Caco-2 (cell line): ENCODE measurements around the gene NOSIP. TPM values are rescaled to one million over a fixed set of nuclear protein-coding genes. Genes with fewer than 3 reads are reported as not detected.

ENCODE experiments used
- BruUV-seq: library from RNA; stranded (reverse); fragments of 400-500 nt; replicated peaks from 2 replicates; lab custom pipeline; 2021; lab: Mats Ljungman, UMichigan
- CTCF ChIA-PET: fragments of 300-600 bp; sonication (Branson Sonifier 250); formaldehyde crosslinking; loops from one replicate; lab custom pipeline; 2022; ENCODE audit warnings: antibody characterized with exemption; lab: Charles Lee
- POLR2A ChIA-PET: fragments of 300-600 bp; sonication (Branson Sonifier 250); formaldehyde crosslinking; loops from one replicate; lab custom pipeline; 2022; ENCODE audit warnings: antibody characterized with exemption; lab: Charles Lee
- DNase-seq, 2 experiments: peaks; one replicate each; pipeline versions ENCODE4 v3.0.0 to v3.0.0-alpha.2; 2020 to 2022
- H3K27me3 ChIP-seq: replicated peaks from 2 replicates; pipeline ENCODE4 v1.6.0; 2011; ENCODE audit warnings: low read length; ENCODE audit not compliant: control insufficient read depth, insufficient read depth
- H3K36me3 ChIP-seq: 2 replicates; pipeline ENCODE4 v1.5.1; 2011; ENCODE audit warnings: low read length; ENCODE audit not compliant: control insufficient read depth, insufficient read depth
- H3K4me1 ChIP-seq: fragments of 250-450 bp; sonication (Bioruptor Pico); 2 replicates; pipeline ENCODE4 v1.5.1; 2020; ENCODE audit warnings: mild to moderate bottlenecking
- H3K4me3 ChIP-seq: 2 replicates; pipeline ENCODE4 v1.5.1; 2011; ENCODE audit warnings: low read depth, mild to moderate bottlenecking, control low read depth, low read length
- H3K9me3 ChIP-seq: fragments of 250-450 bp; sonication (Bioruptor Pico); 2 replicates; pipeline ENCODE4 v1.5.1; 2020; ENCODE audit warnings: mild to moderate bottlenecking, moderate library complexity
- H3K27ac Mint-ChIP-seq: one replicate; pipeline ENCODE4 v1.8.0; 2022; ENCODE audit warnings: mixed read lengths; ENCODE audit not compliant: unreplicated experiment
- H3K27me3 Mint-ChIP-seq: one replicate; pipeline ENCODE4 v1.8.0; 2022; ENCODE audit warnings: mixed read lengths; ENCODE audit not compliant: insufficient read depth, unreplicated experiment
- H3K36me3 Mint-ChIP-seq: one replicate; pipeline ENCODE4 v1.8.0; 2022; ENCODE audit warnings: mild to moderate bottlenecking, mixed read lengths; ENCODE audit not compliant: insufficient read depth, unreplicated experiment
- H3K4me1 Mint-ChIP-seq: one replicate; pipeline ENCODE4 v1.8.0; 2022; ENCODE audit warnings: low read depth, mixed read lengths; ENCODE audit not compliant: unreplicated experiment
- H3K4me3 Mint-ChIP-seq: one replicate; pipeline ENCODE4 v1.8.0; 2022; ENCODE audit warnings: mild to moderate bottlenecking, moderate library complexity, mixed read lengths; ENCODE audit not compliant: unreplicated experiment
- H3K9me3 Mint-ChIP-seq: one replicate; pipeline ENCODE4 v1.8.0; 2022; ENCODE audit warnings: mixed read lengths; ENCODE audit not compliant: unreplicated experiment
- intact Hi-C: fragments of 100-400 bp; cut with micrococcal nuclease; formaldehyde crosslinking; loops from one replicate; pipeline ENCODE4 v1.10.0; 2022; ENCODE audit not compliant: unreplicated experiment
- total RNA-seq: library from RNA; stranded (reverse); gene quantifications from 2 replicates; pipeline ENCODE4 v1.2.3, GENCODE V29; 2022
- TF ChIP-seq, protein P1 (sequence below), 2 experiments: fragments of 200-600 bp in 1 of 2; IDR thresholded peaks; 1 replicate in 1 of 2; 2 replicates in 1 of 2; pipeline versions ENCODE4 v1.5.1 to v1.8.0; 2011 to 2022; ENCODE audit warnings: antibody characterized with exemption in 1 of 2, control low read depth in 1 of 2, inconsistent platforms in 1 of 2, low read depth in 1 of 2, low read length in 1 of 2, mild to moderate bottlenecking in 1 of 2, moderate library complexity in 1 of 2; ENCODE audit not compliant: insufficient read depth in 1 of 2, severe bottlenecking in 1 of 2, unreplicated experiment in 1 of 2

Gene NOSIP
- total RNA-seq, 1 experiment from 2014 or later = 74.7 TPM

GRCh38 chr19:49520705-49521319, 59.5 kb downstream of the NOSIP start:
- Mint-ChIP-seq H3K4me3 (no peak overlapping the region), H3K27ac (no peak overlapping the region), H3K9me3 (no peaks in the 10 kb centered on the region), H3K27me3 (no peaks in the 10 kb centered on the region), H3K36me3 (peaks cover 40% of the 10 kb centered on the region), H3K4me1 (peaks cover 2% of the 10 kb centered on the region)
- DNase-seq = no peak
- Histone ChIP-seq H3K36me3 (peaks cover 4% of the 10 kb centered on the region), H3K4me1 (no peaks in the 10 kb centered on the region), H3K27me3 (no peaks in the 10 kb centered on the region), H3K9me3 (no peaks in the 10 kb centered on the region), H3K4me3 (no peak overlapping the region)
- ChIA-PET POLR2A (no interaction called here), CTCF (interaction anchor here (0.7 to 1.2 kb wide), 2 partner anchors 19 to 49 kb away, joined by 3 read pairs; no protein-coding TSS in a partner anchor)
- TF ChIP-seq, protein P1, sequence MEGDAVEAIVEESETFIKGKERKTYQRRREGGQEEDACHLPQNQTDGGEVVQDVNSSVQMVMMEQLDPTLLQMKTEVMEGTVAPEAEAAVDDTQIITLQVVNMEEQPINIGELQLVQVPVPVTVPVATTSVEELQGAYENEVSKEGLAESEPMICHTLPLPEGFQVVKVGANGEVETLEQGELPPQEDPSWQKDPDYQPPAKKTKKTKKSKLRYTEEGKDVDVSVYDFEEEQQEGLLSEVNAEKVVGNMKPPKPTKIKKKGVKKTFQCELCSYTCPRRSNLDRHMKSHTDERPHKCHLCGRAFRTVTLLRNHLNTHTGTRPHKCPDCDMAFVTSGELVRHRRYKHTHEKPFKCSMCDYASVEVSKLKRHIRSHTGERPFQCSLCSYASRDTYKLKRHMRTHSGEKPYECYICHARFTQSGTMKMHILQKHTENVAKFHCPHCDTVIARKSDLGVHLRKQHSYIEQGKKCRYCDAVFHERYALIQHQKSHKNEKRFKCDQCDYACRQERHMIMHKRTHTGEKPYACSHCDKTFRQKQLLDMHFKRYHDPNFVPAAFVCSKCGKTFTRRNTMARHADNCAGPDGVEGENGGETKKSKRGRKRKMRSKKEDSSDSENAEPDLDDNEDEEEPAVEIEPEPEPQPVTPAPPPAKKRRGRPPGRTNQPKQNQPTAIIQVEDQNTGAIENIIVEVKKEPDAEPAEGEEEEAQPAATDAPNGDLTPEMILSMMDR (IDR thresholded peaks at IDR 0.05; ENCODE audit: insufficient read depth in 1 of 2, low read depth in 1 of 2, low read length in 1 of 2, severe bottlenecking in 1 of 2, unreplicated experiment in 1 of 2) = no peak
- intact Hi-C loops = no loop called here
- BruUV-seq = no TSS peak

GRCh38 chr19:49518033-49518432, 62.3 kb downstream of the NOSIP start:
- H3K27me3 Mint-ChIP-seq = no peaks in the 10 kb centered on the region
- Histone ChIP-seq H3K36me3 (peaks cover 6% of the 10 kb centered on the region; the same call in 1 of the 2 replicates), H3K4me3 (no peak overlapping the region), H3K9me3 (no peaks in the 10 kb centered on the region), H3K4me1 (peaks cover 6% of the 10 kb centered on the region), H3K27me3 (no peaks in the 10 kb centered on the region)
- BruUV-seq = no TSS peak
- H3K4me1 Mint-ChIP-seq = peaks cover 8% of the 10 kb centered on the region
- TF ChIP-seq, protein P1 (IDR thresholded peaks at IDR 0.05; ENCODE audit: insufficient read depth in 1 of 2, low read depth in 1 of 2, low read length in 1 of 2, severe bottlenecking in 1 of 2, unreplicated experiment in 1 of 2) = no peak
- H3K9me3 Mint-ChIP-seq = no peaks in the 10 kb centered on the region
- DNase-seq = no peak
- intact Hi-C loops = no loop called here
- ChIA-PET CTCF (no interaction called here), POLR2A (no interaction called here)
- H3K27ac Mint-ChIP-seq = no peak overlapping the region
- no peak overlapping the region for H3K4me3 Mint-ChIP-seq
- H3K36me3 Mint-ChIP-seq = peaks cover 38% of the 10 kb centered on the region

GRCh38 chr19:49515767-49516166, 64.6 kb downstream of the NOSIP start:
- Mint-ChIP-seq H3K36me3 (peaks cover 34% of the 10 kb centered on the region), H3K9me3 (no peaks in the 10 kb centered on the region), H3K27me3 (no peaks in the 10 kb centered on the region), H3K4me1 (peaks cover 24% of the 10 kb centered on the region), H3K27ac (peak overlapping the region; percentile 4), H3K4me3 (peak overlapping the region; percentile 17)
- Histone ChIP-seq H3K9me3 (no peaks in the 10 kb centered on the region), H3K36me3 (peaks cover 4% of the 10 kb centered on the region; the same call in 1 of the 2 replicates), H3K27me3 (no peaks in the 10 kb centered on the region), H3K4me3 (no peak overlapping the region), H3K4me1 (peaks cover 18% of the 10 kb centered on the region)
- ChIA-PET POLR2A (no interaction called here), CTCF (interaction anchor here (0.7 to 3.8 kb wide), 2 partner anchors 31 to 168 kb away, joined by 3 to 35 read pairs; no protein-coding TSS in a partner anchor)
- TF ChIP-seq, protein P1 (IDR thresholded peaks at IDR 0.05; ENCODE audit: insufficient read depth in 1 of 2, low read depth in 1 of 2, low read length in 1 of 2, severe bottlenecking in 1 of 2, unreplicated experiment in 1 of 2) = no peak
- BruUV-seq = no TSS peak
- DNase-seq = no peak
- intact Hi-C loops = no loop called here
